HG03139 (cell line): ENCODE results near the gene CPT1B.
"Not testable (repeated sequence)": the region's sequence is repeated elsewhere in the genome, so short reads cannot be mapped to it uniquely, and the experiment has no call there.

Source experiments
- ATAC-seq: cut with Tn5 transposase; IDR thresholded peaks from one replicate; pipeline ENCODE4 v1.9.1; 2021; ENCODE audit not compliant: unreplicated experiment

CPT1B gene

DNA sequence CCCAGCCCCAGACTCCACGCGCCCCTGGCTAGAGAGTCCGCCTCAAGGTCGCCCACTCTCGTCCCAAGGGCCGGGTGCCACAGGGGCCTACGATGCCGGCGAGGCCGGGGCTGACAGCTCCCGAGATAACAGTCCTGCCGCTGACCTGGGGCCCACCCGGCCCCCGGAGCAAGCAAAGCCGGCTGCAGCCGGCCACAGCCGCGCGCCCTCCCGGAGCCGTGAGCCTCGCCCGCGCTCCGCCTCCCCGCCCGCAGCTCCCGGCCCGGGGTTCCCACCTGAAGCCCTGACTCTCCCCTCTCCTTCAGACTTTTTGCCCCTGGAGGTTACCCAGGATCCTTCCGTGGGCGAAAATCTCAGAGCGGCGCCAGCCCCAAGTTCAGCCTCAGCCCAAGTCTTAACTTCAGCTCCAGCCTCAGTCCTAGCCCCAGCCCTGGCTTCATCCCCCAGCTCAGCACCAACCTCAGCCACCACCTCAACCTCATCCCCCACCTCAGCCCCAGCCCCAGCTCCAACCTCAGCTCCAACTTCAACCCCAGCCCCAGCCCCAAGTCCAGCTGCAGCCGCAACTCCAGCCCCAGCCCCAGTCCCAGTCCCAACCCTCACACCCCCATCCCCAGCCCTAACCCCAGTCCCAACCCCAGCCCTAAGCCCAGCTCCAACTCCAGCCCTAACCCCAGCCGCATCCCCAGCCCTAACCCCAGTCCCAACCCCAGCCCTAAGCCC lies 30.8 kb downstream of the CPT1B start:
- no peak for ATAC-seq

DNA sequence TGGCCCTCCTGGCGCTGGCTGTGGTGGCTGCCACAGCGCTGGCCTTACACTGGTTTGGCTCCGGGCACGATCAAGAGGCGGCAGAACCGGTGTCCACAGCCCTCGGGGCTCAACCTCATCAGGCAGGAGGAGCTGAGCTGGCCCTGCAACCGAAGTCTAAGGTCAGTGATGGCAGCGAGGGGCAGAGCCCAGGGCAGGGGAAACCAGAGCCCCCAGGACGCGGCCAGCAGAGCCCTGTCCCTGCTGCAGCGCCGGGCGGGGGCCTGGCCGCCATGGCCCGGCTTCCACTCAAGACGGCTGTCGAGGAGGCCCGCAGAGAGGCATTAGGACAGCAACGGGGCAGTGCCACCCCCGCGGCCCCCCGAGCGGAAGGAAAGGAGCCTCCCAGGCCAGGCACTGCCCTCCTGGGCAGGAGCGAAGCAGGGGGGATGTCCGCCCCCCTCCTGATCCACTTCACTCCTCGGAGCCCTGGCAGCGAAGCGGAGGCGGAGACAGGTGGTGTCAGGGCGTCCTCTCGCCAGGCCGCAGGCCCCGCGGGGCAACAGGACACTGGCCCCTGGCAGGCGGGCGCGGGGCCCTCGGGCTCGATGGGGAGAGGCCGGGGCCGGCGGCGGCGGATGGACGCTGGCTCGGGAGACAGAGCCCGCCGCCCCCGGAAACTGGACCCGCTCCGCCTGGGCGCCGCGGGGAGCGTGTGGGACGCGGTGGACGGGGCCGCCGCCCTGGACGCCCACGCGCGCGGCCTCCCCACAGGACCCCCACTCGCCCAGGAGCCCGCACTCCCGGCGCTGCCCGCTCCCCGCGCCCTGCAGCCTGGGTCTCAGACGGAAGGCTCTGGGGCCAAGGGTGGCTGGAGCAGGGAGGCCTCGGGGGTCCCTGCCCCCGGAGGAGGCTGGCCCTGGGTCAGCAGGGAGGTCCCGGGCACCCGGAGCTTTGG lies 31.6 kb downstream of the CPT1B start:
- no peak for ATAC-seq

GRCh38 chr22:50545522-50546325 lies 32.5 kb downstream of the CPT1B start, which contains the start of gene KLHDC7B:
KLHDC7B (plus strand) TSS chr22:50545899; CDS start chr22:50546244, 345 bp downstream.
- ATAC-seq, result no peak

DNA sequence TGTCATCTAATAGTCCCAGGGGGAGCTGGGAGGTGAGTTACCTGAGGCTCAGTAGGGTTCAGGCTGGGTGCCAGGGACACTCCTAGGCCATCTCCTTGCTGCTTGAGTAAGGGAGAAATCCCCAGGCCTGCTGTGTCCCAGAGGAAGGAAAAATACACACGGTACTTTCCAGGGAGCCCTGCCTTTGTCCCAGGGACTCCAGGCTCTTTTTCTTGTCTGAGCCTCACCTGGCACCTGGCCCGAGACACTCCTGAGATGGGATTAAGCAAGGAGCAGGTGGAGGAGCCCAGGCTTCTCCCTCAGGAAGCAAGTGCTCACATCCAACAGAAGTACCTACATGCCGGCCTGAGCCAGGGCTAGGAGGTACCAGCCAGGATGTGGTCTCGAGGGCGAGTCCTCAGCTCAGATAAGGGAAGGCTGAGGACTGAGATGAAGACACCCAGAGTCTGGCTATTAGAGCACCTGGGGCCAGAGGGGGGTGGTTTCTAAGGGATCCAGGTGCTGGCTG lies 33.4 kb downstream of the CPT1B start:
- no peak for ATAC-seq

DNA sequence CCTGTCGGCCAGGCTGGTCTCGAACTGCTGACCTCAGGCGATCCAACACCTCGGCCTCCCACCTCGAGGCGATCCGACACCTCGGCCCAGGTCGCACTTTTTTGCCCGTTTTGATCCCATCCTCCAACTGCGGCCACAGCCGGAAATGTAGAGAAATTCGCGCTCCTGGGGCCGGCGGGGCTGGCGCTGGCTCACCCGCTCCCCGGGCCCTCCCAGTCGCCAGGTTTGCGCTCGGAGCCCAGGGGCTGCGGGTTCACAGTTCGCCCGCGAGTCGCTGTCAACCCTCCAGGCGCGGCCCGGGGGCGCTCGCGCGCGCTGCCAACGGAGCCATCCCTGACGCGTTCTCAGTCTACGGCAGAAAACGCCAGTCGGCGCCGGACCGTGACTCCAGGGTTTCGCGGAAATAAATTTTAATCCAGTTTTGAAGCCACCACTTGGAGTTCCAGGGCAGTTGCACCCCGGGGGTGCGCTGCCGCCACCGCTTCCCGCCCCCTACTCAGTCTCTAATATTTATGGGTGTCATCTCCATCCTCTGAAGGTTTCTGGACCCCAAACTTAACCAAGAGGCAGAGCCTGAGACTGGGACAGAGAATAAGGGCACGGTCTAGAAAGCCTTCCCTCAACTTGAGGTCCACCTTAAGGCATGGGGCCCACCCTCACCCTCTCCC lies 34.0 kb downstream of the CPT1B start:
- no peak for ATAC-seq

DNA sequence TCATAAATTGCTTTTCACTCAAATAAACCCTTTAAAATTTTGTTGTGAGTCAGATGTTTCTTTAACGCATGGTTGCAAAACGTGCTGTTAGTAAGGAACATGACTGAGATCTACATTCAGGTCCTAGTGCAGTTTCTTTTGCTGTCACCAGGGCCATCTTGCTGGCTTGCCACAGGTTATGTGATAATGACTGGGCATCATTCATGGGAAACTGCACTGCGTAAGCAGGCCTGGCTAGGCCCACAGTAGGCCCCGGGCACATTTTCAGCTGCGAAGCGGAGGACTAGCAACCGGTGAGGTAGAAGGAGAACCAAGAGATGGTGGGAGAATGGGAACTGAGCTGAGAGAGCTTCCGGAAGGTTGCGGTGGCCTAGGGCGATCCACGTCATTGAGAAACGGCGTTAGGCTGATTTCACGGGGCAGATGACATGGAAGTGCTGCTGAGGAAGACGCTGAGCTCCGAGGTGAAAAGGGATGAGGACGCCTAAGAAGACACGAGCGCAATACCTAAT lies 35.8 kb downstream of the CPT1B start:
- ATAC-seq, result no peak

- not testable (repeated sequence) for ATAC-seq
Observed at GRCh38 chr22:50541667-50542026, 36.6 kb downstream of the CPT1B start.

DNA sequence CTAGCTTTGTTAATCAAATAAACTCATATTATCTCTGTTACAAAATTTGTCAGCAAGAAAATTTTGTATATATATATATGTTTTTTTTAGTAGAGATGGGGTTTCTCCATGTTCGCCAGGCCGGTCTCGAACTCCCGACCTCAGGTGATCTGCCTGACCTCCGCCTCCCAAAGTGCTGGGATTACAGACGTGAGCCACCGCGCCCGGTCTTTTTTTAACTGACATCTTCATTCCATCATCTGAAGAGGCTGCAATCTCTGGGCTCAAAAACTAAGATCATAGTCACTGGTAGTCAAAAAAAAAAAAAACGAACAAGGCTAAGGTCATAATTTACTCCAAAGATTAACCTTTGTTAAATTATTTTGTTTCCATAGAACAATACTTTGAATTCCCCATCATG lies 37.8 kb downstream of the CPT1B start:
- ATAC-seq, result no peak

DNA sequence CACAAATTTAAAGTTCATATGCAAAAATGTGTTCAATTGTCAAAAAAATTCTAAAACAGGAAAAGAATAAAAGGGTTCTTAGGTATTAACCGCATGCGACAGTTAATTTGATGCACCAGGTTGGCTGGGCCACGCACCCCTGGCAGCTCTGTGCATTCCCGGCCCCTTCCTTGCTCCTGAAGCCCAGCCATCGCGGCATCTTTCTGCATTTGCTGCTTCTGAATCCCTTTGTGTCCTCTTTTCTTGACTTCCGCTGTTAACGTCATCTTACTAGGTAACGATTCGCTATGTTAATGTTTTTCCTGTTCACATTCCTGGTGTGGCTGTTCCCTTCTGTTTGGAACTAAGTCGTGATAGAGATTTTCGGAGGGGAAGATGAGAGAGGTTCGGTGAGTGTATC lies 40.5 kb downstream of the CPT1B start:
- no peak for ATAC-seq

DNA sequence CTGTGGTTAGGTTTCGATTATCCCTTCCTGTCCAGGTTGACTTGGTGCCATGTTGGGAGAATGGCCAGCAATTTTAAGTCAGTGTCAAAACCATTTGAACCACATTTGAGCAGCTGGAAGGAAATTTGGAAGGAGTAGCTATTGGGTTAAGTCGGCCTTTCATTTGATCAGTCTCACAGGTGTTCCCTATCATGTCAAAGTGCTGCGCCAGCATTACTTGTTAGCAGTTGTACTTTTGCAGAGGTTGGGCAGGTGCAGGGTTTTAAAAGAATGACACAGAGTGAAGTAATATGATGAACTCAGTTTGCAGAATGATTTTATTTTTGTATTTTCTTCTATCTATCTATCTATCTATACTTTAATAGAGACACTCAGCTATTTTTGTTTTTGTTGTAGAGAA lies 42.0 kb downstream of the CPT1B start:
- ATAC-seq, result no peak

GRCh38 chr22:50535113-50535512 lies 43.1 kb downstream of the CPT1B start:
- no peak for ATAC-seq

- ATAC-seq, result not testable (repeated sequence)
Observed at GRCh38 chr22:50533856-50534711, 44.1 kb downstream of the CPT1B start.

GRCh38 chr22:50532824-50533796 lies 45.1 kb downstream of the CPT1B start:
- ATAC-seq, result no peak

- no peak for ATAC-seq
Observed at GRCh38 chr22:50531962-50532674, 46.1 kb downstream of the CPT1B start.

- ATAC-seq, result no peak
Observed at GRCh38 chr22:50531546-50531961, 46.7 kb downstream of the CPT1B start.

DNA sequence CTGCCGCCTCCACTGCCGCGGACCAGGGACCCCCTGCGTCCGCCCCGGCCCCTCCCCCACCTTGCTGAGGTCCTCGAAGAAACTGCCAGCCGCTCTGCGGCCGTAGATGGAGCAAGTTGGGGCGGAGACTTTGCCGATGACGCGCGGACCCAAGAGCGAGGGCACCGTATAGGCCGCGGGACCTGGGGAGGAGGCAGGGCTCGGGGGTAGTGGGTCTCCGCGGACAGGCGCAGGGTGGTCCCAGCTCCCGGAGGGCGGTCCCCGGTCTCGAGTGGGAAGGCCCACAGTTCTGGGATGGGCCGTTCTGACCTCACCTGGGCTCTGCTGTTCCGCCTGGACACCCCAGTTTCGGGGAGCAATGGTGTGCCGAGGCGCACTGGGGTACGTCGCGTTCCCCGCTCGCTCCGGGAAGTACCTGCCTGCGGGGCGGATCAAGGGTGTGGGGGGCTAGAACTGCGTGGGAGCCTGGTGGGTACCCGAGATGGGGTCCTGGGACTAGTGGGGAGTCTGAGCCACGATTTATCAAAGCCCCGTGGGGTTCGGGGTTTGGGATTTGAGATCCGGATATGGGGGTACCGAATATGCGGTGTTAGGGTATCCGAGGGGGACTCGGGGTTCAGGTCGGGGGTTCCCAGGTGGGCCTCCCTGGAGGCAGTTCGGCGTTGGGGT lies 47.2 kb downstream of the CPT1B start:
- no peak for ATAC-seq

GRCh38 chr22:50530580-50530876 lies 47.7 kb downstream of the CPT1B start:
- ATAC-seq, result no peak
